Erythroblast (primary cell): ENCODE data around the gene KDM7A.
"Not testable (repeated sequence)": the region's sequence is repeated elsewhere in the genome, so short reads cannot be mapped to it uniquely, and the experiment has no call there.

Source experiments
- GATA1 ChIP-seq: IDR thresholded peaks from 2 replicates; pipeline ENCODE4 v1.6.1; 2011; ENCODE audit warnings: low read depth, mild to moderate bottlenecking, control low read depth, low read length, moderate library complexity
- POLR2A ChIP-seq: IDR thresholded peaks from 2 replicates; pipeline ENCODE4 v1.6.1; 2011; ENCODE audit warnings: mild to moderate bottlenecking, low read length

- not testable (repeated sequence) for TF ChIP-seq POLR2A, GATA1
These were observed 26.2 kb upstream of the KDM7A start for GRCh38 chr7:140202942-140203341.
